CD4-positive, alpha-beta T cell treated with Interleukin-6 at 100 ng/mL for 8 hours (primary cell): Measurements from ENCODE around the gene DLG5.
A peak's percentile ranks its signal among the peaks of the same experiment; 100 is the strongest.

Experiments
- DNase-seq: peaks from one replicate; pipeline ENCODE4 v3.0.0-alpha.2; 2020; ENCODE audit warnings: mixed read lengths, low spot score

The DLG5 gene

DNA sequence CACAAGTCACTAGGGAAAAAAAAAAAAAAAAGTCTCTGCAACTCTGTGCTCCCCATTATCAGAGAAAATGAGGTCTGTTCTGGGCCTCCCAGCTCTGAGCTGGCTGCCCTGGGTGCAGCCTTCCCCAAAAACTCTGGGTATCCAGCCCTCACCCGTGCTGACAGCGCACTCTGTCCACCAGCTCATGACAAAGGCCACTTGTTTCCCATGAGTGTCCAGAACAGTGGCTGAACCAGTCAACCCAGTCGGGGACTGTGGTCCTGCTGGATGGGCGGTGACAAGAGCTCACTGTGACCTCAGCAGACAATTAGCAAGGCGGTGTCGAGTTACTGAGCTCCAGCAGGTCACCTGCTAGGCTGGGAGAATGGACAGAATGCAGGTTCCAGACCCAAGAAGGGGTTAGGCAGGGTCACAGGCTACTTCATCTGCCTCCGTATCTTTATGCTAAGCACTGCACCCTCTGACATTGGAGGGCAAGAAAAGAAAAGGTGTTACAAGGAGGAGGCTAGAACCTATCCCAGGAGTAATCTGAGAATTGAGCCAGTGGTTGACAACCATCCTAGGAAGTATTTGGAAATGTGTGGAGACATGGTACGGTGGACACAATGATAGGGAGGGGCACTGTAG, 37.2 kb downstream of the DLG5 start:
- DNase-seq, result no peak

DNA sequence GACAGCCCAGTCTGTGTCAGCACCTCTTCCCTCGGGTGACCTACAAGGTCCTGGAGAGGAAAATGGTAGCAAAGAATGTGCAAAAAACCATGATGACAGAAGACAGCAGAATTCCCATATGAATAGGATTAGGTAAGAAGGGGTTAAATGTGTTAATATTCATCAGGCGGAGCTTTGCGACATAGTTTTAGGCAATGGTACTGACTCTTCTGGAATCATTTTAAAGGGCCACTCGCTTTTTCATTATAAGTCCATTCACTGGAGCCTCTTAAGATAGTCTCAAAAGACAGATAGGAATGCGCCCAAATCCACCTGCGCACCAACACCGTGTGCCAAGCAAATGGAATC, 38.2 kb downstream of the DLG5 start:
- no peak for DNase-seq

DNA sequence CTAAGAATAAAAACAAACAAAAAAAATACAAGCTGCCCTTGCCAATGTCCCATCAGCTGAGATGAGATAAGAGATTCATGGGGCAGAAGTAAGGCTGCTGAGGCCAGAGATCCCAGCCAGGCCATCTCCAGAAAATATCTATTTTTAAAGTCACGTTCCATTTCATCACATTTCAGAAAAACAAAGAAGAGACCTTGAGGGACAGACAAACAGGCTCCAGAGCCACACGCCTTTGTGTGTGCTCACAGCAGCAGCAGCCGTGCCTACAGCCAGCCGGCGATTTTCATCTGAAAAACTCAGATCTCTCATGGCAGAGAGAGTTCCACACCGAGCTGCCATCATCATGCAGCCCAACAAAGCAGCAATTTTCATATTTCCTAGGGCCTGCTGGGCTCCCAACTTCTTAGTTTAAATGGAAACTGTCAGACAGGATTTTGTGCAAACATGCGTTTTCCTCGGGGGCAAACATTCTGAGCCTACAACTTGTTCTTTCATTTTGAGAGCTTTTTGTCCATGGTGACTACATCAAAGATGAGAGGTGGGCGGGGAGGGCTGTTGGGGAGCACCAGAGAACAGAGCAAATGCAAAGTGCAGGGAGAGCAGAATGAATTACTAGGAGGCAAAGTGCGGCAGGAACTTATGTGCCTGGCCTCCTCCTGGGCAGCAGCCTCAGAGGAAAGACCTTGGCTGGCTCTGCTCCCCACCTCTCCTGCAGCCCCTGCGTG, 38.8 kb downstream of the DLG5 start:
- no peak for DNase-seq

DNA sequence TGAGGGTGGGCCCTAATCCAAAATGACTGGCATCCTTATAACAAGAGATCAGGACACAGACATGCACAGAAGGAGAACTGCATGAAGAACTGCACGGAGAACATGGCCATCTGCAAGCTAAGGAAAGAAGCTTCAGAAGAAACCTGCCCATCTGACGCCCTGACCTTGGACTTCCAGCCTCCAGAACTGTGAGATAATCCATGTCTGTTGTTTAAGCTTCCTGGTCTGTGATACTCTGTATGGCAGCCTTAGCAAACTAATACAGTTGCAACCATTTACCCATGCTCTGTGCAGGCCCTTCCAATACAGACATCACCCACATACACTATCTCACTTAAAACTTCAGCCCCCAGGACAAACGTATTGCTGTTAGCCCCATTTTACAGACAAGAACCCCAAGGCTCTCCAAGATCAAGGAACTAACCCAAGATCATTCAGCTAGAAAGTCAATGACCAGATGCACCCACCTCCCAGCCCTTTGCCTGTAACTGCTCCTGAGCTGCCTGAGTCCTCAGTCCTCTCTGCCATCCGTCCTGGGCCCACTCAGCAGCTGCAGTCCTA, 39.7 kb downstream of the DLG5 start:
- no peak for DNase-seq

DNA sequence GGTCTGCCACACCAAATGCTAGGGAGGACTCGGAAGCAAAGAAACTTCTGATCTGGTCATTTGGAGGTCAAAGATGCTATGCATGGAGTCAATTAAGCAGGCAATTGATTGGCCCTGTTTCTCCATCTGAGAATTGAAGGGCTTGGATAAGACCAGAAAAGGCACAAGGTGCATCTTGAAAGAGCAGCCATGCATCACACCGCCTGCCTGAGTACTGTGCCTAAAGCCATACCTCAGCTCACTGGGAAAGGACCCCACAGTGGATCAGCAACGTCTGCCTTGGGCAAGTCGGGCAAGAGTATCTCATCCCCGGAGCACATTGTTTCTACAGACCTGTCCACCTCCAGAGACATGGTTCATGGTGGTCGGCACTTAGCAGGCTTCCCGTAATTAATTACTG, 42.4 kb downstream of the DLG5 start:
- no peak for DNase-seq

DNA sequence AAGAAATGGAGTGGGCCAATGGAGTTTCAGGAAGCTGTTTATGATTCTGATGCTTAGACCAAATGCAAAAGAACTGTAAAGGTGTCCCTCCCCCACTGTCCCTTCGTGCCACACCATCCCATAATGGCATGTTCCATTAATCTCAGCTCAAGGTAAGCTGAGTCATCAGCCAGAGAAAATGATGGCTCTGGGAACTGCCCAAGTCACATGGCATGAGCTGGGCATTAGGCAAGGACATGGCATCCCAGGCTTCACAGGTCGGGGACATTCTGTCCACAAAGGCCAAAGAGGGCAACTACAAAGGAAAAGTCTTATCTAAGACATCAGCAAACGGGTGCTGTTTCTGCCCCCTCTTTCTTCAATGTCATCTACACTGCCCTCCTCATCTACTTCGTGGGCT, 44.9 kb downstream of the DLG5 start:
- DNase-seq, result no peak

DNA sequence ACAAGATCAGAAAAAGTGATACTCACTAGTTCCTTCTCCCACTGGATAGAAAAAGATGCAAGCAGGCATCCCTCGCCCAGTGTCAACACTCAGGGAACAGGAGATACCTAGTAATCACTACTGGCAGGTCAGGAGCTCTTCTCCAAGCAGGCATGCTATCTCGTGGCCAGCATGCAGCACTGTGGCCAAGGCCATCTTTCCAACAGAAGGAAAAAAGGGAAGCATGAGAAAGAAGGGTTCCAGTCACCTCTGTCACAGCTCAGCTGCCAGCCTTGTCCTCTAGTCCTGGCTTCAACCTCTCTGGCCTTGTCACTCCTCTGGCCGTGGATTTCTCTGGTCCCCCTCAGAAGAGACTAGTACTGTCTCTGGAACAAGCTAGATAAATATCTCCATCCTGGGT, 45.3 kb downstream of the DLG5 start:
- DNase-seq, result no peak

DNA sequence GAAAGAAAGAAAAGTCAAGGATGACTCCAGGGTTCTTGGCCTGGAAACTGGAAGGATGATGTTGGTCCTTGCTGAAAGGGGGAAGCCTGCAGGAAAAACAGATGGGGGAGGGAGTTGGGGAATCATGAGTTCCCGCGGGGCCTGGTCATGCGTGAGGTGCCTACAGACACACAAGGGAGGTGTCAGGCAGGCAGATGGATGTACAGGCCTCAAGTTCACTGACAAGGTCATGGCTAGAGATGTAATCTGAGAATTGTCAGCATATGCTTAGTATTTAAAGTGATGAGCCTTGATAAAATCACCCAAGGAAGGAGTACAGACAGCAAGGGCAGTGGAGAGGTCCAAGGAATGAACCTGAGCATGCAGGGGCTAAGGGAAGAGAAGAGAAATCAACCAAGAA, 46.8 kb downstream of the DLG5 start:
- DNase-seq, result no peak

DNA sequence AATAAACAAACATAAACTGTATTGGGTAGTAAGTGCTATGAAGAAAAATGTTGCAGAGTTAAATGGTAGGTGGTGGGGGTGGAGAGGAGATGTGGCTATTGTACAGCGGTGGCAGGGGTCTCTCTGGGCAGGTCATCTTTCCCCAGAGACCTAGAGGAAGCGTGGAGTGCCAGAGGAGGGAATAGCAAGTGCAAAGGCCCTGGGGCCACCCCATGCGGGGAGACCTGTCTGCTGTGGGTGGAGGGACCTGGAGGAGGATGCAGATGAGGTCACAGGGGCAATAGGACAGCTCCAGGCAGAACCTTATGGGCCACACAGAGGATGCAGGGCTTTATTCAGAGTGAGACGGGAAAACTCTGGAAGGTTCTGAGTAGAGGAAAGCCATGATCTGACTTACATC, 47.5 kb downstream of the DLG5 start:
- DNase-seq, result no peak

DNA sequence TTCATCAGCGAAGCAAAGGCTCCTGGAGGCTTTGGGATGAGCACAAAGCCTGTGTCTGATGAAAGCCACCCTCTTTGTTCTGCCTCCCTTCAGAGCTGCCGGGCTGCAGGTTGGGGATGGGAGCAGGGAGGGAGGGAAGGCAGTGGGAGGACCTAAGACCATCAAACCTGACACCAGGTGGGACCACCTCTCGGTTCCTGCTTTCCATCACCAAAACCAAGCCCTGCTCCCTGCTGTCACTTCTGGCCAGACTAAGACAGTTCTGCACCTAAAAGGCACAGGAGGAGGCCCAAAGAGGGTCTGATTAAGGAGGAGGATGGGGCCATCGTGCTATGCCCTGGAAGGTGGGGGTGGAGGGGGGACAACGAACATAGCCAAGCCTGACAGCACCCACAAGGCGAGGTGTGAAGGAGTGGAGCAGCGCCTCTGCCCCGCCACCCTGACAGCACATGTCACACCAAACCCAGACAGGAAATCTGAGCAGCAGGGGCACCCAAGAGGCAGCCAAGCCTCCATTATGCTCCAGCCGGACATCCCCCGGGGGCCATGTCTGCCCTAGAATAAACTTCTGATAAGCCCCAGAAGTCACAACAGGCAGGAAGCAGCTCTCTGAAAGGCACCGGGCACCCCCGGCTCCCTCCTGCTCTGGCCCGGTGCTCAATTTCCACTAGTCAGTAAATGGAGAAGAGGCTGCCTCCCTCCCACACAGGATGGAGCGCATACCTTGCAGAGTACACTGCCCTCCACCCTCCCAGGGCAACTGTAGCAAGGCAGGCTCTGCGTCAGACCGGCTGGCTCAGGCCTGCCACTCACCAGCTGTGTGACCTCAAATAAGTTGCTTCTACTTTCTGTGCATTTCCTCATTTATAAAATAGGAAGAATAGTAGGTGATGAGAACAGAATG, 48.9 kb downstream of the DLG5 start:
- DNase-seq, result no peak

DNA sequence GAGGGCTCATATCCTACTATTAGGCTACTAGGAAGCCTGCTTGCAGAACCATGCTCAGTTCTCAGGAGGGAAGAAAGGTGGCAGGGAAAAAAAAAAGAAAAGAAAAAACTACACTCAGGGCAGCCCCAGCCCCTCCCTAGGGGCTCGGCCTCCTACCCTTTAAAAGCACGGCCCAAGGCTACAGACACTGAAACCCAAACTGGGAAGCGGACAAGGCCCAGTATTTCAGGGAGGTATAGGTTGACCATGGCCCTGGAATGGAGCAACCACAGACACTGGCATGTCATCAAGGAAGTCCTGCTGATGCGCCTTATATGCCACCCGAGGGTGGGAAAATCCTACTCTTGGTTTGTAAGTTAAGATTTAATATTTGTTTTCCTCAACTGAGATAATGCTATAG, 50.8 kb downstream of the DLG5 start:
- no peak for DNase-seq

DNA sequence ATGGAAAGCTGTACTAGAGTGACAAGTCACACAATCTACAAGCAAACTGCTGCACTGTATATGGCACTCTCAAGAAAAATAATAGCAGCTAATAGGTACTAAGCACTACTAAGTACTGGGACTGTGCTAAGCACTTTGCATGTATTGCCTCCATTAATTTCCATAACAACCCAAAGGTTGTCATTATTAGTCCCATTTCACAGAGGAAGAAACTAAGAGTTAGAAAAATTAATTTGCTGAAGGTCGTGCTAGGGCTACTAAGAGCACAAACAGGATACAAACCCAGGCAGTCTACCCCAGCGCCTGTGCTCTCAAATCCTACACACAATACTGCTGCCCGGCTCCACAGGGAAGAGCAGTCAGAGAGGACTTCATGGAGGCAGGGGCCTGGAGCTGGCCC, 51.7 kb downstream of the DLG5 start:
- DNase-seq, result no peak

DNA sequence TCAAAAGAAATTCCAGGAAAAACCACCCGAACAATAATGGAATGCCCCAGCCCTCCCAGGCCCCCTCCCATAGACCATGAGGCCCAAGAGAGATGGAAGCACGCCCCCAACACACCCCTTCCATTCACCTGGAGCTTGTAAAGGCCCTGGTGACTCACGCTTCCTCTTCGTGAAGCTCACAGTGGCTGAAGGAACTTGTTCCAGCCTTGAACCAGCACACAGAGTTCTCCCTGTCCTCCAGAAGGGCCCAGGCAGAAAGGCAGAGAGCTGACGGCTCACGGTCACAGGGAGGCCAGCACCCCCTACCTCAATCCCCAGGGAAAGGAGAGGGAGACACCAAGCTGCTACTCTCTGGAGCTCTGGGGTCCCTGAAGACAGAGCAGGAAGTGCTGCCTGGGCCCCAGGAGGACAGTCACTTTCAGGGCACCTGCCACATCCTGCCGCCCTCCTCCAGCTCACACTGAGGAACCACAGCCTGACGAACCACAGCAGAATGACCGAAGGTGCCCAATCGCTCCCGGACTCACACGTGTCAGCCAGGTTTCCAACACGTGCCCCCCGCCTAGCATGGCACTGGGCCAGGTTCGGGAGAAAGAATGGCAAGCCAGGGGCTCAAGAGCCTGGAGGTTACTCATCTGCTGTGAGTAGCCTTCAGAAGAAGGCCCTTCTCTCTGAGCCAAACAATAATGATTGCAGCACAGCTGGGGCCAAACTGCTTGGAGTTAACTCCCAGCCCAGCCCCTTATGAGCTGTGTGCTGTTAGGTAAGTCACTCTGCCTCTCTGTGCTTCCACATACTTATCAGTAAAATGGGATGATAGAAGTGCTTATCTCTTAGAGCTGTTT, 52.8 kb downstream of the DLG5 start:
- peak; percentile 23 for DNase-seq

DNA sequence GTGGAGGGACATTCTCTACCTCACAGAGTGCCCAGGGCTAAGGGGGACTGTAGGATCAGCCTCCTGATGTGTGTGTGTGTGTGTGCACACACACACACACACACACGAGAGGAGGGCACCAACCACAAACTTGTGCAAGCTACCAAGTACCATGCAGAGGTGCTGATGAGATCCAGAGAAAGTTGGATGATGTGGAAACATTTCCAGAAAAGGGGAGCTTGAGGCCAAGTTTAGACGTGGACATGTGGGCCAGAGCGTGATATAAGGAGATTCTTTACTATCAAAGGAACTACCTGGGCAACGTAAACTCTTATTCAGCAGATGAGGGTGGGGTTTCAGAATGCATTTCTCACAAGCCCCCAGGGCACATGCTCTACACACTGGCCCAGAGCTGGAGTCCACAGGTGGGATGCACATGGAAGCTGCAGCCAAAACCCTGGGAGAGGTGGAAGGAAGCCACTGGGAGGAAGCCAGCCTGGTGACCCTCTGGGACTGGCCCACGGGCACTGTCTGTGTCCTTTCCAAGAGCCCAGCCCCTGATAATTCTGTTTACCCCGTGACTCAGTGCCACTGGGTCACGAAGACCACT, 53.5 kb downstream of the DLG5 start:
- no peak for DNase-seq

DNA sequence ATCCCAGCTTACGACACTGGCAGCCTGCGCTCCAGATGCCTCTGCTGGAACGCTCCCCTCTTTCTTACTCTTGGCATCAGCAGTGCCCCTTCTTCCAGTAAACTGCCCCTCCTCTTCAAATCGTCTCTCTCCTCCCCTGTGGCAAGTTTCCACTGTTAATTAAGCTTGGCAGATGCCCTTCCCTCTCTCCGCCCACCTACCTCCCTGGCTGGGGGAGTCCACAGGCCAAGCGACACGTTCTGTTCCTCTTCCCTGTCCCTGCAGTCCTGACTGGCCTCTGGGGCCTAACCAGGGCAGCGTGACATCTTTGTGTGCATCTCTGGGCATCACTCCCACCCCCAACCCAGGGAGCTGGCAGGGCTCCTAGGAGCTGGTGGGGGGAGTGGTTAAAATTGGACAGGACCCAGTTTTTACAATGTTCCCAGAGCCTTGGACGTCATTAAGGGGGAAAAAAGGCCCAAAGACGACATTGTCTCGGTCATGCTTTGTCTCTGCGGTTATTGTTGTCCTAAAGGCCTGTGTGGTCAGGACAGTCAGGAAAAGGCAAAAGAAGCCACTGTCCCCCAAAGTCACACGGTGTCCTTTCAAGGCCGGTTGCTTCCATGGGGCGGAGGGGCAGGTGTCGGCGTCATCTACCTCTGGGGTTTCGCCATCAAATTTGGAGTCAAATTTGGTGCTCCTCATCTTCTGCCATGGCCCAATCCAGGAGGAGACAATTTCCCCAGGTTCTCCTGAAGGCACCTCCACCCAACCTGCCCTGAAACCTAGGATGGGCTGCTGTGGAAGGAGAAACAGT, 54.2 kb downstream of the DLG5 start:
- DNase-seq, result no peak

DNA sequence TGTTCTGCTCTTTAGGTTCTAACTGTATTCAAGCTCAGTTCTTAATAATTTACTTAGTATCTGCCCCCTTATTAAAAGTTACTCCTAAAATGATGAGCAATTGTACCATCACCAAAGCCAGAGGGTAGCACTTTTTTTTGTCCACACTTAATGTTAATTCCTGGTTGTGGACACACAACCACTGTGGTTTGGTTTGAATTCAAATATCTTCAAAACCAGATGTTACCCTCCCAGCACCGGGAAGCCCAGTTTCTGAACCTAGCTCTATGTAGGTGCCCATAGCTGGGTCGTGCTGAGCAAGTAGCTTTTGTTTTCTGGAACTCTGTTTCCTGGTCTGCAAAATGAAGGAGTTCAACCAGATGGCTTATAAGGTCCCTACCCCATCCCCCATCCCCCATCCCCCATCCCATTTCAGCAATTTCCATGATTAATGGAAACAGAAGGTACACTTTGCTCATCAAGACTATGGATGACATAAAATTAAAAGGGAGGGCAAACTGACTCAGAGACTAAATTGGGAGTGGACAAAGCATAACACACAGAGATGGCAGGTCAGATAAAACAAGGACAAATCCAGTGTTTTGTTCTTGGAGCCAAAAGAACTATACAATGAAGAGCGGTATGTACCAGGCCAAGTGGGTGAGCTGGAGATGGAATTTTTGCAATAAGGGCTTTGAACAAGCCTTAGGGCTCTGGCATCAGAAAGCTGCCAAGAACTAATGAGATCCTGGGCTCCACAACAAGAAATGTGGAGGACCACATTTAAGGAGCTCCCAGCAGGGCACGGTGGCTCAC, 56.7 kb downstream of the DLG5 start:
- DNase-seq, result no peak

DNA sequence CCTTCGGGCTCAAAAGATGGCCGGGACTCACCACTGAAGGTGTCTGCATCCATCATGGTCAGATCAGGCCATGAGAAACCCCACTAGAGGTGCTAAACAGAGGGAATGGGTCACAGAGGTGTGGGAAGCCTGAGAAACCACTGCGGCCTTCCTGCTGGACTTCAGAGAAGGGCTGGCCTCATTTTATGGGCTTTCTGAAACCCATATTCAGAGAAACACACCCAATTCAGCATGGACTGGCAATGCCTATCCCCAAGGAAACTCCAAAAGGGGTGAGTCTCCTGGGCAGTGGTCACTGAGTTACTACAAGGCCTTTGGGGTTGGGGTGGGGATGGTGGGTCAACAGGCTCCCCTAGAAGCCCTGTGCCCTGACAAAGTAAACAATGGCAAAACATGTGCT, 58.0 kb downstream of the DLG5 start:
- no peak for DNase-seq

DNA sequence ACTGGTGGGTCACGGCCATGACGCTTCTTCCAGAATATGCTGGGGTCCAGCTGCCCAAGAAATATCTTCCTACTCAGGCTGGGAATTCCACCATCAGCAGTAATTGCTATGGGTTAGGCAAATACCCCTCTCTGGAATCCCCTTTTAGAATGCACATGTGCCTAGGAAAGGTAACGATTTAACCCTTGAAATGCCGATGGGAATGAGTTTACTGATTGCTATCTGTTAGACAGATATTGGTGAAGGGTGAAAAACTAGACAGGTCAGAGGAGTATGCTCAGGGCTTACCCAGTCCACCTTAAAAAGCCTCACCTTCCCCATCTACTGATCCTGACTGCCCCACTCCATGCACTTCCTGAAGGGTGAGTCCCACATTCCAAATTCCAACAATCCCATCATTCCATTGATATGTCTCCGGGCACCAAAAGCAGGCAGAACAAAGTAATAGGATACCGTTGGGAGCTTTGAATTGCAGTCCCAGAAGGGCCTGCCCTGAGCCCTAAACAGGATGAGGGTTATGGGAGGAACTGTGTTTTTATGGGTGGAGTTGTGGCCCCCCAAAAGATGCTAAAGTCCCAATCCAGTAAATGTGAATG, 59.3 kb downstream of the DLG5 start:
- no peak for DNase-seq

DNA sequence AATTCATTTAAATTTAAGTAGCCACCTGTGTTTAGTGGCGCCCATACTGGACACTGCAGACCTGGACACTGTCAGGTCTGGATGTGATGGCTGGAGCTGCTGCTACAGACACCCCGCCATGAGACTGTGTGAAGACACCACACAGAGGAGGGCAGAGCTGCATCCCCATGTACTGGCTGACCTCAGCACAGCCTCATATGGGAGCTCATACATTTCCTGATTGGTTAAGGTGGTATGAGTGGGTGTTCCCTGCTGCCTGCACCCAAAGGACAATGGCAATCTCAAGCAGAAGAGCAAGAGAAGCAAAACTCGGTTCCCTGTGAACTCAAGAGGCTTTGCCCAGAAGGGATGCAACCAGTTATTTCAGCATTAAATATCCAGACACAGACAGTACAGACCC, 60.0 kb downstream of the DLG5 start:
- DNase-seq, result no peak
